ENCODE results near the gene FAR2.
A peak's percentile ranks its signal among the peaks of the same experiment; 100 is the strongest.
"Not testable (repeated sequence)": the region's sequence is repeated elsewhere in the genome, so short reads cannot be mapped to it uniquely, and the experiment has no call there.

The FAR2 gene

DNA sequence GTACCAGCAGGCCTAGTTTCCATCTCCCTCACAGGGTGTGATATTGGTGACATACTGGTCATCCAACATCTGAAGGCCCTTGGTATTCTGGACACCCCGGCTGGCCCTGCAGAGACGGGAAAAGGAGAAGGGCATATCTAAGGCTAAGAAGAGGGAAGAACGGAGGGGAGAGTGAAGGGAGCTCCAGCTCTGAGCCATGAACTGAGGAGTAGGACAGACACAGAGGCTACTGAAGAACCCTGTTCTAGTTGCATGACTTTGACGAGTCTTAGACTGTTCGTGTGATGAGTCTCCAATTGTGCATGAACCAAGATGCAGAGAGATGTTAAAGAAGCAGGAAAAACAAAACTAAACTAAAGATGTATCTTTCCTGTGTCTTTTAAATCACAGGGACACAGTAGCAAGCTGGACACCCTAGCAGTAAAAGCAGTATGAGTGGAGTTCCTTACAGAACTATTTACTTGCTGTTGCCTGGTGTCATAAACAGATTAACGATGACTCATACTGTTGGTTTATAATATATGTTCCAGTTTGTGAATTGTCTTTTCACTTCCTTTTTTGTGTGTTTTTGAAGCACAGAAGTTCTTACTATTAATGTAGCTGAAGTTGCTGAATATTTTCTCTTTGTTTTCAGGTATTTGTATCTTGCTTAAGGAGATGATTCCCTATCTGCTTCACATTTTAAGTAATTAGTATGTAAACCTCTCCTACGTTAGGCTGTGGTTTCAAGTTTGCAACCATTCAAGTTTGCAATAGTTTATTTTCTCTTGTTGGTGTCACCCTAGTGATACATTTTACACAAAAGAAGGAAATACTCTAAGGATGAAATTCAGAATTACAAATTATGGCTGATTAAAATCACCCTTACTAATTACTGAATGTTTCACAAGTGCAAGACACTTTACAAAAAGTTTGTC is 15.7 kb downstream of the FAR2 start:
- Histone ChIP-seq H3K18ac (ENCODE audit: low read length) (no peak overlapping the region), H3K27ac (ENCODE audit: low read depth, low read length) (no peak overlapping the region), H3K56ac (ENCODE audit: low read length) (no peak overlapping the region), H2AK5ac (ENCODE audit: low read length) (no peak overlapping the region), H3K4me3 (ENCODE audit: low read length) (no peak overlapping the region), H3K4me1 (ENCODE audit: control insufficient read depth, low read depth, low read length) (peaks cover 3% of the 10 kb centered on the region), H3K27me3 (ENCODE audit: insufficient read depth, low read length, poor library complexity) (no peaks in the 10 kb centered on the region), H4K8ac (ENCODE audit: low read depth, low read length) (no peak overlapping the region), H2BK5ac (ENCODE audit: low read length) (no peak overlapping the region), H3K36me3 (ENCODE audit: control insufficient read depth, insufficient read depth, low read length) (no peaks in the 10 kb centered on the region), H3K9ac (ENCODE audit: low read length) (no peak overlapping the region), H3K4me2 (ENCODE audit: low read length) (no peak overlapping the region), H4K5ac (ENCODE audit: low read length) (no peak overlapping the region), H3K4ac (ENCODE audit: low read depth, low read length) (no peak overlapping the region), H3K23ac (ENCODE audit: low read length) (no peak overlapping the region), H3K79me1 (ENCODE audit: low read length) (no peaks in the 10 kb centered on the region), H3K79me2 (ENCODE audit: control insufficient read depth, insufficient read depth, low read length) (no peaks in the 10 kb centered on the region), H2BK15ac (replicated peaks; ENCODE audit: low read depth) (no peak overlapping the region), H2BK120ac (ENCODE audit: low read depth, low read length) (no peak overlapping the region)
- peak; percentile 51 for DNase-seq
- WGBS (ENCODE audit: extremely low coverage, insufficient coverage, low lambda C conversion rate) = no CpG with 5 or more reads among the region's 7 CpGs

DNA sequence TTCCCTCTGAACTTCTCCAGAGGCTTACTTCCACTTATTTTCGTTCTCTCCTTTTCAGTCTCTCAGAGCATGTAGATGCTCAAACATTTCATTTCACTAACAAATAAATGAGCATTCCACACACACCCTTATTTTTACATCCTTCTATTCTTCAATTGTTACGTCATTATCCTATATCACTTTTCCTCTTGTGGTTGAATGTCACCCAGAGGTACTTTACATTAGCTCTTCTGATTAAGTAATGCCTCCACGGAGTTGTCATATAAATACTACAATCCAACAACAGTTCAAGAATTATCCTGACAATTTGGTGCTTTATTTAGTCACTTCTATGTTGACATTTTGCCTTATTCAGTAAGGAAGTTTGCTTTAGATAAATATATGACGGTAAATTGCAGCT is 18.4 kb downstream of the FAR2 start:
- H3K18ac ChIP-seq (ENCODE audit: low read length) = no peak overlapping the region
- H3K79me1 ChIP-seq (ENCODE audit: low read length) = no peaks in the 10 kb centered on the region
- H3K4ac ChIP-seq (ENCODE audit: low read depth, low read length) = no peak overlapping the region
- H3K4me3 ChIP-seq (ENCODE audit: low read length) = no peak overlapping the region
- WGBS (ENCODE audit: extremely low coverage, insufficient coverage, low lambda C conversion rate) = 100% methylated on average over 1 of the region's 4 CpGs
- no peak overlapping the region for H3K56ac ChIP-seq (ENCODE audit: low read length)
- no peak overlapping the region for H2BK5ac ChIP-seq (ENCODE audit: low read length)
- no peaks in the 10 kb centered on the region for H3K36me3 ChIP-seq (ENCODE audit: control insufficient read depth, insufficient read depth, low read length)
- DNase-seq = no peak
- H3K23ac ChIP-seq (ENCODE audit: low read length) = no peak overlapping the region
- H3K27ac ChIP-seq (ENCODE audit: low read depth, low read length) = no peak overlapping the region
- peaks cover 3% of the 10 kb centered on the region for H3K4me1 ChIP-seq (ENCODE audit: control insufficient read depth, low read depth, low read length)
- H4K5ac ChIP-seq (ENCODE audit: low read length) = no peak overlapping the region
- H4K8ac ChIP-seq (ENCODE audit: low read depth, low read length) = no peak overlapping the region
- no peaks in the 10 kb centered on the region for H3K79me2 ChIP-seq (ENCODE audit: control insufficient read depth, insufficient read depth, low read length)
- no peak overlapping the region for H3K9ac ChIP-seq (ENCODE audit: low read length)
- no peak overlapping the region for H2BK15ac ChIP-seq (replicated peaks; ENCODE audit: low read depth)
- no peak overlapping the region for H3K4me2 ChIP-seq (ENCODE audit: low read length)
- H2BK120ac ChIP-seq (ENCODE audit: low read depth, low read length) = no peak overlapping the region
- H3K27me3 ChIP-seq (ENCODE audit: insufficient read depth, low read length, poor library complexity) = no peaks in the 10 kb centered on the region
- H2AK5ac ChIP-seq (ENCODE audit: low read length) = no peak overlapping the region

DNA sequence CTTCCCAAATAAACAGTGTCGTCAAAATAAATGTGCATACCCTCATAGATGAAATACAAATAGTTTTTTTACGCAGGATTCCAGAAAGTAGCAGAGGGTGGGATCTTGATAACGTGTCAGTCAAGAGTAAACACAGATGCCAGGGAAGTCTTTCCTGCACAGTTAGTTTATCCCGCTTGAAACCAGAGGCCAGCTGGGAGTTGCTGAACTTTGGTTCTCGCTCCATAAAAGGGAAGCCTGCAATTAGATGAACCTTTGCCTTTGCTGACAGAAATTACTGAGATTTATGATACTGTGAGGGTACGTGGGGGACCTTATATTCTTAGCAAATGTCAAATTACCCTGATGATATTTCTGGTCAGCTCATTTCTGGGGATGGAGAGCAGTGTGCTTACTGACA is 18.9 kb downstream of the FAR2 start:
- no peaks in the 10 kb centered on the region for H3K79me1 ChIP-seq (ENCODE audit: low read length)
- no peaks in the 10 kb centered on the region for H3K79me2 ChIP-seq (ENCODE audit: control insufficient read depth, insufficient read depth, low read length)
- no peak overlapping the region for H2AK5ac ChIP-seq (ENCODE audit: low read length)
- H3K27me3 ChIP-seq (ENCODE audit: insufficient read depth, low read length, poor library complexity) = no peaks in the 10 kb centered on the region
- H3K27ac ChIP-seq (ENCODE audit: low read depth, low read length) = no peak overlapping the region
- H4K5ac ChIP-seq (ENCODE audit: low read length) = no peak overlapping the region
- H2BK120ac ChIP-seq (ENCODE audit: low read depth, low read length) = no peak overlapping the region
- H2BK5ac ChIP-seq (ENCODE audit: low read length) = no peak overlapping the region
- no peak overlapping the region for H3K23ac ChIP-seq (ENCODE audit: low read length)
- H3K4ac ChIP-seq (ENCODE audit: low read depth, low read length) = no peak overlapping the region
- H3K36me3 ChIP-seq (ENCODE audit: control insufficient read depth, insufficient read depth, low read length) = no peaks in the 10 kb centered on the region
- no peak for DNase-seq
- no peak overlapping the region for H3K18ac ChIP-seq (ENCODE audit: low read length)
- no peak overlapping the region for H4K8ac ChIP-seq (ENCODE audit: low read depth, low read length)
- H3K56ac ChIP-seq (ENCODE audit: low read length) = no peak overlapping the region
- H2BK15ac ChIP-seq (replicated peaks; ENCODE audit: low read depth) = no peak overlapping the region
- peaks cover 3% of the 10 kb centered on the region for H3K4me1 ChIP-seq (ENCODE audit: control insufficient read depth, low read depth, low read length)
- H3K4me3 ChIP-seq (ENCODE audit: low read length) = no peak overlapping the region
- WGBS (ENCODE audit: extremely low coverage, insufficient coverage, low lambda C conversion rate) = no CpG with 5 or more reads among the region's 6 CpGs
- H3K4me2 ChIP-seq (ENCODE audit: low read length) = no peak overlapping the region
- no peak overlapping the region for H3K9ac ChIP-seq (ENCODE audit: low read length)

DNA sequence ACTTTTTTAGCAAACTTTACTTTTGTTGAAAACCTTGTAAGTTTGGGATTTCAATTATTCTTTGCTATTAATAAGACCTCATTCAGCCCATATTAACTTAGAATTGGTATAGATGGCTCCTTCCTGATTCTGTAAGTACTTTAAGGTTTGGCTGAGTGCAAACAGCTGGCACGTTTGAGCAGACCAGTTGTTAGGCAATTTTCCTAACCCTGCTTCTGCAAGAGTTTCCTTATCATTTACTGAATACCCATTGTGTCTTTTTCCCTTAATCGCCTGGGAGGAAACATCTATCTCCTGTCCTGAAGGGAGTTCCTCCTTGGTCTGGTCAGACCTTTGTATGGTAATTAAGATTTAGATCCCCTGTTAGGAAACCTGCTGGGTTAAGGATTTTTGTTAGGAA is 20.9 kb downstream of the FAR2 start:
- not testable (repeated sequence) for H3K56ac ChIP-seq (ENCODE audit: low read length); H3K9ac ChIP-seq (ENCODE audit: low read length); H2BK5ac ChIP-seq (ENCODE audit: low read length); H3K23ac ChIP-seq (ENCODE audit: low read length); H3K4me3 ChIP-seq (ENCODE audit: low read length); H4K8ac ChIP-seq (ENCODE audit: low read depth, low read length); H3K79me2 ChIP-seq (ENCODE audit: control insufficient read depth, insufficient read depth, low read length); H3K27me3 ChIP-seq (ENCODE audit: insufficient read depth, low read length, poor library complexity); H3K18ac ChIP-seq (ENCODE audit: low read length); H3K27ac ChIP-seq (ENCODE audit: low read depth, low read length); H2AK5ac ChIP-seq (ENCODE audit: low read length); H3K4me2 ChIP-seq (ENCODE audit: low read length); H3K4me1 ChIP-seq (ENCODE audit: control insufficient read depth, low read depth, low read length); H3K36me3 ChIP-seq (ENCODE audit: control insufficient read depth, insufficient read depth, low read length); H2BK15ac ChIP-seq (replicated peaks; ENCODE audit: low read depth); H3K79me1 ChIP-seq (ENCODE audit: low read length); H4K5ac ChIP-seq (ENCODE audit: low read length); H3K4ac ChIP-seq (ENCODE audit: low read depth, low read length); H2BK120ac ChIP-seq (ENCODE audit: low read depth, low read length)
- WGBS (ENCODE audit: extremely low coverage, insufficient coverage, low lambda C conversion rate) = no CpG with 5 or more reads among the region's 2 CpGs
- peak; percentile 80 for DNase-seq

DNA sequence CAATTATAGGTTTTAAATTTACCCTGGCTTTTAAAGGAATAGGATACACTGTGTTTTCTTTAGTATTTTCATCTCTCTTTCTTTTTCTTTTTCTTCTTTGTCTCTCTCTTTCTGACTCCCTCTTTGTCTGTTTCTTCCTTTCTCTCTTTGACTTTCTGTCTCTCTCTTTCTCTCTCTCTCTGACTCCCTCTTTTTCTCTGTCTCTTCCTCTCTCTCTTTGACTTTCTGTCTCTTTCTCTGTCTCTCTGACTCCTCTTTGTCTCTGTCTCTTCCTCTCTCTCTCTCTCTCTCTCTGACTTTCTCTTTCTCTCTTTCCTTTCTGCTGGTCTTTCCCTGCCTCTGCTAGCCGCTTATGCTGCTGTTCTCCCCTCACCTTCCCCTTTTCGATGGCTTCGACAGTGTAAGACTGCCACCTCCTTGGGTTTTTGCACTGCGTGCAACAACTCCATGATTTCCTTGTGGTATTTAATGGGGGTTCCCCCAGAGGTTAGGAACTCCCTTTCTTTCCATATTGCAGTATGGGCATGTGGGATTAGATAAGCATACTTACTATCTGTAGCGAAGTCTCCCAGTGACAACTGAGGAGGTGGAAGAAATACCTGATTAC is 21.5 kb downstream of the FAR2 start:
- H3K4me2 ChIP-seq (ENCODE audit: low read length); H4K5ac ChIP-seq (ENCODE audit: low read length); H3K27ac ChIP-seq (ENCODE audit: low read depth, low read length); H3K9ac ChIP-seq (ENCODE audit: low read length); H3K36me3 ChIP-seq (ENCODE audit: control insufficient read depth, insufficient read depth, low read length); H2BK15ac ChIP-seq (replicated peaks; ENCODE audit: low read depth); H2BK120ac ChIP-seq (ENCODE audit: low read depth, low read length); H3K79me1 ChIP-seq (ENCODE audit: low read length); H3K23ac ChIP-seq (ENCODE audit: low read length); H3K4ac ChIP-seq (ENCODE audit: low read depth, low read length); H3K79me2 ChIP-seq (ENCODE audit: control insufficient read depth, insufficient read depth, low read length); DNase-seq; H3K4me1 ChIP-seq (ENCODE audit: control insufficient read depth, low read depth, low read length); H3K27me3 ChIP-seq (ENCODE audit: insufficient read depth, low read length, poor library complexity); H3K4me3 ChIP-seq (ENCODE audit: low read length); H4K8ac ChIP-seq (ENCODE audit: low read depth, low read length); H3K18ac ChIP-seq (ENCODE audit: low read length): not testable (repeated sequence)
- H2AK5ac ChIP-seq (ENCODE audit: low read length) = peak overlapping the region; percentile 65
- peak overlapping the region; percentile 78 for H2BK5ac ChIP-seq (ENCODE audit: low read length)
- peak overlapping the region; percentile 67 for H3K56ac ChIP-seq (ENCODE audit: low read length)
- WGBS (ENCODE audit: extremely low coverage, insufficient coverage, low lambda C conversion rate) = no CpG with 5 or more reads among the region's 5 CpGs
